Measurements from ENCODE around the gene MTX1.

The MTX1 gene

GRCh38 chr1:155174324-155175280, 33.9 kb upstream of the MTX1 start:
- DNase-seq (ENCODE audit: low read depth in 2 of 2) = peak; percentile 37 to 41

- DNase-seq (ENCODE audit: low read depth in 2 of 2) = no peak
These were observed 33.1 kb upstream of the MTX1 start for GRCh38 chr1:155175281-155175926.

DNA sequence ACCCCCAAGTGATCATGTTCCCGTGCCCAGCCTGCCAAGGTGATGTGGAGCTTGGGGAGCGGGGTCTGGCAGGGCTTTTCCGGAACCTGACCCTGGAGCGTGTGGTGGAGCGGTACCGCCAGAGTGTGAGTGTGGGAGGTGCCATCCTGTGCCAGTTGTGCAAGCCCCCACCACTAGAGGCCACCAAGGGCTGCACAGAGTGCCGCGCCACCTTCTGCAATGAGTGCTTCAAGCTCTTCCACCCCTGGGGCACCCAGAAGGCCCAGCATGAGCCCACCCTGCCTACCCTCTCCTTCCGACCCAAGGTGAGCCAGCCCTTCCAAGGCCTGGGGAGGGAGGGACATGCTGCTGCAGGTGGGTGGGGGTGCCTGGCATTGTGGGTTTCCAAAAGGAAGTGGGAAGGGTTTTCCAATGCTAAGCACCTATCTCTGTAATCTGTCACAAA, 32.5 kb upstream of the MTX1 start:
- DNase-seq (ENCODE audit: low read depth in 2 of 2) = peak in 1 of 2 donors; percentile 30

- peak; percentile 74 to 83 for DNase-seq (ENCODE audit: low read depth in 2 of 2)
These were observed 31.9 kb upstream of the MTX1 start for GRCh38 chr1:155176544-155177071.

DNA sequence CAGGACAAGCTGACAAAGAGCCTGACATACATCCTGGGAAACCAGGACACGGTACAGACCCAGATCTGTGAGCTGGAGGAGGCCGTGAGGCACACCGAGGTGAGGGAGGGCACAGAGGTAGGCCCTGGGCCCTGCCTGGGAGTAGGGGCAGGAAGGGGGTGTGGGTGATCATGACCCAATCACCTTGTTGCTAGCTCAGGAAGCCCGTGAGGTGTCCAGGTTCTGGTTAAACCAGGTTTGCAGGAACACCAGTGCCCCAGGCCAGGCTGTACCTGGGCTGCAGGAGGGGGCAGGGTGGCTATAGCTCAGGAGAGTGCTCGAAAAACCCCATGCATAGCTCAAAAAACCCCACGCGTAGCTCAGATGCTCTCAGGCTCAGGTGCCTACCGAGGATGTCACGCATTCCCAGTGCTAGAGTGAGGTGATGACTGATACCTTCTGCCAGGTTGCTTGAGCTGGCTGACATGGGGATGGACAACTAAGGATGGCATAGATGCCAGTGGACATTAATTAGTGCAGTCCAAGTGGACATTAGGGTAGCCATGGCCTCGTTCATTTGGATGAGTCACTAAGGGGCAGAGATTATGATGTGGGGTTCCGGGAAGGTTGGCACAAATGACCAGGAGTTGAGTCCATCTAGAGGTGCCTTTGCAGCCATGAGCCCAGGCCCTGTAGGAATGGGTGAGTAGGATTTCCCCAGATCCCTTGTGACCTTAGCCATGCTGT, 31.1 kb upstream of the MTX1 start:
- no peak for DNase-seq (ENCODE audit: low read depth in 2 of 2)

DNA sequence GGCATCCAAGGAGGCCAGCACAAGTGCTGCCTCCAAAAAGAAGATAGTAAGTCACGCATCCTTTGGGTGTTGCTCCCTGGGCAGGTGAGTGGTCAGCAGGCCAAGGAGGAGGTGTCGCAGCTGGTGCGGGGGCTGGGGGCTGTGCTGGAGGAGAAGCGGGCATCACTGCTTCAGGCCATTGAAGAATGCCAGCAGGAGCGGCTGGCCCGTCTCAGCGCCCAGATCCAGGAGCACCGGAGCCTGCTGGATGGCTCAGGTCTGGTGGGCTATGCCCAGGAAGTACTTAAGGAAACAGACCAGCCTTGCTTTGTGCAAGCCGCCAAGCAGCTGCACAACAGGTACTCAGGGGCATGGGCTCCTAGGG, 30.6 kb upstream of the MTX1 start:
- no peak for DNase-seq (ENCODE audit: low read depth in 2 of 2)

GRCh38 chr1:155178441-155179111, 29.9 kb upstream of the MTX1 start:
- no peak for DNase-seq (ENCODE audit: low read depth in 2 of 2)

GRCh38 chr1:155179112-155180031, 29.1 kb upstream of the MTX1 start:
- no peak for DNase-seq (ENCODE audit: low read depth in 2 of 2)

- DNase-seq (ENCODE audit: low read depth in 2 of 2) = no peak
These were observed 27.0 kb upstream of the MTX1 start for GRCh38 chr1:155181371-155182051.

GRCh38 chr1:155182052-155182550, 26.4 kb upstream of the MTX1 start:
- no peak for DNase-seq (ENCODE audit: low read depth in 2 of 2)

DNA sequence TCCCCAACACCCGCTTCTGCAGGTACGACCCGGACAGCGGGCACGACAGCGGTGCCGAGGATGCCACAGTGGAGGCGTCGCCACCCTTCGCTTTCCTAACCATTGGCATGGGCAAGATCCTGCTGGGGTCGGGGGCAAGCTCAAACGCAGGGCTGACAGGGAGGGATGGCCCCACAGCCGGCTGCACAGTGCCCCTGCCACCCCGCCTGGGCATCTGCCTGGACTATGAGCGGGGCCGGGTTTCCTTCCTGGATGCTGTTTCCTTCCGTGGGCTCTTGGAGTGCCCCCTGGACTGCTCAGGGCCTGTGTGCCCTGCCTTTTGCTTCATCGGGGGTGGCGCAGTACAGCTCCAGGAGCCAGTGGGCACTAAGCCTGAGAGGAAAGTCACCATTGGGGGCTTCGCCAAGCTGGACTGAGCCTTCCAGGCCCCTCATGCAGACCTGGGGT, 24.7 kb upstream of the MTX1 start:
- no peak for DNase-seq (ENCODE audit: low read depth in 2 of 2)

GRCh38 chr1:155184351-155184811, 24.1 kb upstream of the MTX1 start:
- no peak for DNase-seq (ENCODE audit: low read depth in 2 of 2)

DNA sequence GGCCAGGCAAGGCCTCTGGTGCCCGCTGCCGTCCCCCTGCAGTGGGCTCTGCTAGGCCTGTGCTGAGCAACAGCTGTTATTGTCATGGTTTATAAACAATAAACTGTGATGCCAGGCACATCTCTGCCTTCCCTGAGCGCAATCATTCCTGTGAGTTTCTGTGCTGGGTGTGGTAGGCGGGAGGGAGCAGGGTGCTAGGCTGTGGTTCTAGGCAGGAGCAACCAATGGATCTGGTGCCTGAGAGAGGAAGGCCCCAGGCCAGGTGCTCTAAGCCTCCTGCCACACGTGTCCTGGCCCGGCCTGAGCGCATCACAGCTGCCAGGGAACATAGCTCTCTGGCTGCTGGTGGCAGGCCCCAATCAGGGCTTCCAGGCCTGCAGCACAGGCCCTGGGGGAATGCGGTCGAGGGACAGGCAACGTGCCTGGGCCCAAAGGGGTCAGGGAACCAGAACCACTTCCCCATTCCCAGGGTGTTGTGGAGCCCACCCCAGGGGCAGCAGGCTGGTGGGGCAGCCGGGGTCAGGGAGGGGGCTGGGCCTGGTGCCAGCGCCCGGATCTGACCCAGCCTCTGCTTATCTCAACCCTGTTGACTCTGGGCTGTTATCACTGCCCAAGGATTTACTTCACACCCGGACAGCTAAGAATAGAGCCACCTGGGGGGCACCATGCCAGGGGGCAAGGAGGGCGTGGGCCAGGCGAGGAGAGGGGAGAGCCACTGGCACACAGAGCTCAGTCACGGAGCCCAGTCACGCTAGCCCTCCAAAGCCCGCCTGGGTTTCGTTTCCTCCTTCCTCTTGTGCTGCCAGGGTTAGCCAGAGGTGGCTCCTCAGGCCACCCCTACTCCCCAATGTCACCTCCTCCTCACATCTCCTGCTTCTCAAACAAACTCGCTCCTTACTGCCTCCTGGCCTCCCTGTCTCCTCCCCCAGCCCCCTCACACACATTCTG, 23.4 kb upstream of the MTX1 start:
- no peak for DNase-seq (ENCODE audit: low read depth in 2 of 2)

DNA sequence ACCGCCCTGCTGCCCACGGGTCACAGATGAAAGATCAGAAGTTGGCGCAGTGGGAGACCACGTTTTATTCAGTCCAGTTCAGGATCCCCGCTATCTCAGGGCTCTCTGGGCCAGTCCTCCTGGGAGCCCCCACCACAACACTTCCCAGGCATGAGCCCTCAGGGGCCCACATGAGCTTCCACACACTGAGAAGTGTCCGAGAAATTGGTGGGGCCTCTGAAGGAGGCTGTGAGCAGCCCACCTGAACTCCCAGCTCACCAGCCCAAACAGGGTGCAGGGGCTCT, 22.8 kb upstream of the MTX1 start:
- no peak for DNase-seq (ENCODE audit: low read depth in 2 of 2)

DNA sequence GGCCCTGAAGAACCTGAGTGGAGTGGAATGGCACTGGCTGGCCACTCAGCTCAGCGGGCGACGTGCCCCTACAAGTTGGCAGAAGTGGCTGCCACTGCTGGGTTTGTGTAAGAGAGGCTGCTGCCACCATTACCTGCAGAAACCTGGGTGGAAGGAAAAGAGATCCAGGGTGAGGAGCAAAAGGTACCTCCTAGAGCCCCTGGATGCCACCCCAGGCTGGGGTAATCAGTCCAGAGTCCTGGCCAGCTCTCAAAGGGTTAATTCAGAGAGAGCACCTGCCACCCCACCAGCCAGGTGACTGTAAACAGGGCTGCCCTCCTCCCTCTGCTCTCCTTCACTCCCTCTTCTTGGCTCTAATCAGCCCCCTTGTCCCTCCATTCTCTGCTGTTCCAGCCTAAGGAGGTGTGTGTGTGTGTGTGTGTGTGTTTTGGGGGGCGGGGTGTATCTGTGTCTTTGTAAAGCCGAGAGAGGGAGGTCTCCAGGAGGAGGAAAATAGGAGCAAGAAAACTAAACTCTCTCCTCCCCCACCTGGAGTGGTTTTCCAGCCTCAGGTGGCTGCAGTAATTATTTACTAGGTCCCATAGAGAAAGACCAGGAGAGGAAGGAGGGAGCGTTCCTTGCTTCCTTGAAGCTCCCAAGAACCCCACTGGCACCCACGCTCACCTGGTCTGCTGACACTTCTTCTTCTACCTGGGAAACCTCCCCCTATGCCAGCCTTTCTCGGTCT, 22.3 kb upstream of the MTX1 start:
- DNase-seq (ENCODE audit: low read depth in 2 of 2) = no peak

DNA sequence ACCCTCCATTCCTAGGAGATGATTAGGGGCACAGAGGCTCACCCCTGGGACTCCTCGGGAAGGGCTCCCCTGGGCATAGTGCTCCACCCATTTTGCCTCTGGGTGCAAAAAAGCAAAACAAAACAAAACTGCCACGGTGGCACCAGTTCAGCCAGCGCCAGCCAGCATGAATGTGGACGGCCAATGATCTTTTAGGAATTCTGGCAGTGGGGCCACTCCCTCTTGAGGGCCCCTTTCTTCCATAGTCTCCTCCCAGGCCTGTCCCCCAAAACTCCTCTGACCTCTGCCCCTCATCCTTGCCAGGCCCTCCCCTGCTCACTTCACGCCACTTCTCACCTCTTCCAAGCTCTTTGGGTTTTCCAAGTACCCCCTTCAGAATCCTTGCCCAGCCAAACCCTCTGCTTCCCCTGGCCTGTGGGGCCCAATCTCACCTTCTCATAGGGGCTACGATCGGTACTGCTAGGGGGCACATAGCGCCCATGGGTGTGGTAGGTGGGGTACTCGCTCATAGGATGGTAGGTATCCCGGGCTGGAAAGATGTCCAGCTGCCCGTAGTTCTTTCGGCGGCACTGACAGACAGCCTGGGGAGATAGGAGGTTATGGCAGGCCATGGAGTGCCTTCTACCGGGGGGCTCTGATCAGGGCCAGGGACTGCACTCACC, 21.6 kb upstream of the MTX1 start:
- DNase-seq (ENCODE audit: low read depth in 2 of 2) = no peak

DNA sequence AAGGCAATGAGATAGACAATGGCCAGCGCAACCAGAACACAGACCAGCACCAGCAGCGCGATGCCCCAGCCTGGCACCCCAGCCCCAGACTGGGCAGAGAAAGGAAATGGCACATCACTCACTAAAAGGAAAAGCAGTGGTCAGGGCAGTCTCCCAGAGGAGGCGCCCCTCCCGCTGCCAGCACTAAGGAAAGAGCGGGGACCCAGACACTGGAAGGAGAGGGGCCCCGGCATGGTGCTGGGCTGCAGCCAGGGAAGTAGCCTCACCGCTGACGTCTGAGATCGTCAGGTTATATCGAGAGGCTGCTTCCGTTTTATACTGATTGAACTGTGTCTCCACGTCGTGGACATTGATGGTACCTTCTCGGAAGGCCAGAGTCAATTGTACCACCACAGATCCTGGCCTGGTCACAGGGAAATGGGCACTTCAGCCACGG, 21.0 kb upstream of the MTX1 start:
- DNase-seq (ENCODE audit: low read depth in 2 of 2) = no peak

Data from stimulated activated CD8-positive, alpha-beta memory T cell treated with anti-CD3 and anti-CD28 coated beads, Interleukin-2, amount 100 ng/mL, for 48 hours (primary cell).